HepG2 (cell line): ENCODE measurements around the gene HP1BP3. TPM values are rescaled to one million over a fixed set of nuclear protein-coding genes. Genes with fewer than 3 reads are reported as not detected.

Experiments used
- AHR ChIP-seq: IDR thresholded peaks from 2 replicates; pipeline ENCODE4 v1.6.1; 2018; ENCODE audit warnings: missing genetic modification reagents, missing compliant biosample characterization
- ATF7-NPFF ChIP-seq: sonication (generic); formaldehyde crosslinking; IDR thresholded peaks from 2 replicates; pipeline ENCODE4 v1.8.1; 2023; ENCODE audit warnings: mild to moderate bottlenecking, low read depth, missing genetic modification reagents, moderate library complexity
- CTCF ChIP-seq: sonication (generic); formaldehyde crosslinking; IDR thresholded peaks from 2 replicates; pipeline ENCODE4 v1.5.0; 2020; ENCODE audit warnings: mild to moderate bottlenecking, missing genetic modification reagents, moderate library complexity
- EP300 ChIP-seq, 3 experiments: sonication (generic) in 1 of 3; formaldehyde crosslinking in 1 of 3; IDR thresholded peaks; 2 replicates each; pipeline versions ENCODE4 v1.5.1 to v1.6.1; 2011 to 2020; ENCODE audit warnings: low read depth in 2 of 3, low read length in 2 of 3, borderline replicate concordance in 1 of 3, improper control_type of control experiment in 1 of 3, mild to moderate bottlenecking in 1 of 3, missing genetic modification reagents in 1 of 3, moderate library complexity in 1 of 3
- HMG20B ChIP-seq: conservative IDR thresholded peaks from 2 replicates; pipeline ENCODE4 v1.6.1; 2016; ENCODE audit warnings: missing genetic modification reagents, missing compliant biosample characterization
- NKX3-1 ChIP-seq: sonication (generic); formaldehyde crosslinking; IDR thresholded peaks from 2 replicates; pipeline ENCODE4 v1.5.0; 2020; ENCODE audit warnings: missing genetic modification reagents
- SIN3B ChIP-seq: fragments of 150-350 bp; IDR thresholded peaks from 2 replicates; pipeline ENCODE4 v1.6.1; 2014; ENCODE audit warnings: low read length
- ZBTB10 ChIP-seq: sonication (generic); formaldehyde crosslinking; IDR thresholded peaks from 2 replicates; pipeline ENCODE4 v1.4.0; 2020; ENCODE audit warnings: missing genetic modification reagents, borderline replicate concordance
- ZEB1 ChIP-seq: IDR thresholded peaks from 2 replicates; pipeline ENCODE4 v1.6.1; 2012; ENCODE audit warnings: mild to moderate bottlenecking, low read depth, inconsistent platforms; ENCODE audit not compliant: insufficient replicate concordance
- ZIK1 ChIP-seq: sonication (generic); formaldehyde crosslinking; IDR thresholded peaks from 2 replicates; pipeline ENCODE4 v1.5.0; 2020; ENCODE audit warnings: mild to moderate bottlenecking, low read depth, missing genetic modification reagents, borderline replicate concordance
- ZNF121 ChIP-seq: sonication (generic); formaldehyde crosslinking; IDR thresholded peaks from 2 replicates; pipeline ENCODE4 v1.5.0; 2020; ENCODE audit warnings: mild to moderate bottlenecking, missing genetic modification reagents
- ZNF138 ChIP-seq: sonication (generic); formaldehyde crosslinking; IDR thresholded peaks from 2 replicates; pipeline ENCODE4 v1.5.0; 2020; ENCODE audit warnings: mild to moderate bottlenecking, low read depth, missing genetic modification reagents
- ZNF546 ChIP-seq: sonication (generic); formaldehyde crosslinking; conservative IDR thresholded peaks from 2 replicates; pipeline ENCODE4 v1.8.1; 2023; ENCODE audit warnings: mild to moderate bottlenecking, missing genetic modification reagents
- ZNF576 ChIP-seq: sonication (generic); formaldehyde crosslinking; IDR thresholded peaks from 2 replicates; pipeline ENCODE4 v1.4.0; 2020; ENCODE audit warnings: mild to moderate bottlenecking, missing genetic modification reagents
- ZNF670 ChIP-seq: sonication (generic); formaldehyde crosslinking; IDR thresholded peaks from 2 replicates; pipeline ENCODE4 v1.8.0; 2022; ENCODE audit warnings: mild to moderate bottlenecking, missing genetic modification reagents, borderline replicate concordance
- ZNF704 ChIP-seq: sonication (generic); formaldehyde crosslinking; IDR thresholded peaks from 2 replicates; pipeline ENCODE4 v1.8.1; 2023; ENCODE audit warnings: mild to moderate bottlenecking, inconsistent platforms, moderate library complexity, missing genetic modification reagents, borderline replicate concordance
- ZNF747 ChIP-seq: sonication (generic); formaldehyde crosslinking; IDR thresholded peaks from 2 replicates; pipeline ENCODE4 v1.8.1; 2023; ENCODE audit warnings: missing genetic modification reagents, mild to moderate bottlenecking, borderline replicate concordance
- ZNF784 ChIP-seq: sonication (generic); formaldehyde crosslinking; IDR thresholded peaks from 2 replicates; pipeline ENCODE4 v1.5.1; 2020; ENCODE audit warnings: missing genetic modification reagents, mild to moderate bottlenecking, borderline replicate concordance
- ZNF839 ChIP-seq: sonication (generic); formaldehyde crosslinking; IDR thresholded peaks from 2 replicates; pipeline ENCODE4 v1.4.0; 2020; ENCODE audit warnings: missing genetic modification reagents, mild to moderate bottlenecking, borderline replicate concordance
- ZNF850 ChIP-seq: sonication (generic); formaldehyde crosslinking; conservative IDR thresholded peaks from 2 replicates; pipeline ENCODE4 v1.9.0; 2021; ENCODE audit warnings: mild to moderate bottlenecking, missing genetic modification reagents
- polyA plus RNA-seq, 8 experiments: library from polyadenylated mRNA; depleted of rRNA in 3 of 8; stranded (reverse) in 7 of 8; unstranded in 1 of 8; fragments of >200 nt; fragmentation: Illumina TruSeq in 4 of 8; extraction: Trizol in 4 of 8; gene quantifications; 2 replicates each; pipeline versions ENCODE4 v1.2.1 to v1.2.3, GENCODE V29; 2011 to 2016; ENCODE audit warnings: low read depth in 4 of 8, missing spikeins in 1 of 8, mixed read lengths in 1 of 8; ENCODE audit not compliant: insufficient read depth in 1 of 8
- total RNA-seq, 5 experiments: library from RNA; depleted of rRNA; stranded (reverse); fragments of >200 nt; fragmentation: Illumina TruSeq; extraction: Trizol; gene quantifications; 2 replicates each; pipeline ENCODE4 v1.2.3, GENCODE V29; 2016; ENCODE audit warnings: low read depth in 1 of 5

HP1BP3 gene
- total and polyA plus RNA-seq, 2 of the 13 experiments (the other 11 are each of a cell fraction or from before 2014, with no cell fraction given) = 98.5 to 137 TPM

- TF ChIP-seq HMG20B (CRISPR knock-in tag) (0 out of 2 replicates have a peak, but pooled peaks have one; percentile 44), SIN3B (peak; percentile 7; the same call in 1 of the 2 replicates), ZNF747 (CRISPR knock-in tag) (peak; percentile 43; the same call in 1 of the 2 replicates), ZNF704 (CRISPR knock-in tag) (peak; percentile 34; the same call in 1 of the 2 replicates), ZNF138 (CRISPR knock-in tag) (no peak), ZNF839 (CRISPR knock-in tag) (peak; percentile 73; the same call in 1 of the 2 replicates), ZNF546 (CRISPR knock-in tag) (peak; percentile 80), AHR (CRISPR knock-in tag) (0 out of 2 replicates have a peak, but pooled peaks have one; percentile 42), ZIK1 (CRISPR knock-in tag) (peak; percentile 89; the same call in 1 of the 2 replicates), ZNF850 (no peak), ATF7-NPFF (peak; percentile 53; the same call in 1 of the 2 replicates), ZNF576 (CRISPR knock-in tag) (0 out of 2 replicates have a peak, but pooled peaks have one; percentile 59), ZNF121 (CRISPR knock-in tag) (peak; percentile 19; the same call in 1 of the 2 replicates), ZNF670 (CRISPR knock-in tag) (no peak), ZBTB10 (0 out of 2 replicates have a peak, but pooled peaks have one; percentile 57), EP300 (IDR thresholded peaks at IDR 0.05; ENCODE audit: low read depth in 2 of 2, low read length in 2 of 2) (no peak), EP300 (CRISPR knock-in tag; IDR thresholded peaks at IDR 0.05; ENCODE audit: borderline replicate concordance) (no peak), ZEB1 (no peak), ZNF784 (CRISPR knock-in tag) (no peak; the same call in 1 of the 2 replicates), CTCF (CRISPR knock-in tag) (0 out of 2 replicates have a peak, but pooled peaks have one; percentile 15), NKX3-1 (CRISPR knock-in tag) (peak; percentile 5; the same call in 1 of the 2 replicates)
These were observed 666 bp downstream of the HP1BP3 start (continued) for GRCh38 chr1:20786253-20787028.
